GM23338 (cell line): ENCODE measurements around the gene LCLAT1. TPM values are rescaled to one million over a fixed set of nuclear protein-coding genes. Genes with fewer than 3 reads are reported as not detected.

ENCODE experiments used
- ATAC-seq: fragments of 200-7000 bp; cut with Tn5 transposase; 3 replicates; pipeline ENCODE4 v1.9.1; 2020
- DNase-seq: peaks from one replicate; pipeline ENCODE4 v3.0.0-alpha.2; 2015; ENCODE audit warnings: low spot score
- H2AFZ ChIP-seq: fragments of 200-600 bp; sonication (generic); 2 replicates; pipeline ENCODE4 v1.8.0; 2016; ENCODE audit warnings: antibody characterized with exemption, mild to moderate bottlenecking, moderate library complexity
- H3F3A ChIP-seq: fragments of 200-600 bp; sonication (generic); replicated peaks from 2 replicates; pipeline ENCODE4 v1.8.0; 2017; ENCODE audit warnings: antibody characterized with exemption, mixed run types, low read depth
- H3K27ac ChIP-seq: fragments of 200-600 bp; sonication (generic); 2 replicates; pipeline ENCODE4 v1.6.1; 2016; ENCODE audit warnings: low read depth
- H3K27me3 ChIP-seq: fragments of 200-600 bp; sonication (generic); 2 replicates; pipeline ENCODE4 v1.8.0; 2016; ENCODE audit warnings: mild to moderate bottlenecking, mixed run types, moderate library complexity; ENCODE audit not compliant: insufficient read depth
- H3K36me3 ChIP-seq: fragments of 200-600 bp; sonication (generic); 2 replicates; pipeline ENCODE4 v1.8.0; 2016; ENCODE audit warnings: mild to moderate bottlenecking; ENCODE audit not compliant: insufficient read depth
- H3K4me1 ChIP-seq: fragments of 200-600 bp; sonication (generic); 2 replicates; pipeline ENCODE4 v1.8.0; 2016; ENCODE audit warnings: mild to moderate bottlenecking, moderate library complexity; ENCODE audit not compliant: insufficient read depth
- H3K4me2 ChIP-seq: fragments of 200-600 bp; sonication (generic); 2 replicates; pipeline ENCODE4 v1.7.1; 2017; ENCODE audit warnings: mixed run types
- H3K4me3 ChIP-seq: fragments of 200-600 bp; sonication (generic); 2 replicates; pipeline ENCODE4 v1.6.1; 2016; ENCODE audit warnings: mixed run types
- H3K79me2 ChIP-seq: fragments of 200-600 bp; sonication (generic); replicated peaks from 2 replicates; pipeline ENCODE4 v1.8.0; 2017; ENCODE audit warnings: mild to moderate bottlenecking; ENCODE audit not compliant: insufficient read depth
- H3K9me2 ChIP-seq: fragments of 200-600 bp; sonication (generic); 2 replicates; pipeline ENCODE4 v1.8.0; 2017; ENCODE audit not compliant: insufficient read depth
- H4K20me1 ChIP-seq: fragments of 200-600 bp; sonication (generic); replicated peaks from 2 replicates; pipeline ENCODE4 v1.8.0; 2017; ENCODE audit warnings: mild to moderate bottlenecking; ENCODE audit not compliant: insufficient read depth
- H3K27ac Mint-ChIP-seq: 2 replicates; pipeline ENCODE4 v1.8.0; 2020; ENCODE audit warnings: inconsistent platforms, mild to moderate bottlenecking, moderate library complexity, mixed read lengths
- H3K27me3 Mint-ChIP-seq: 3 replicates; pipeline ENCODE4 v1.8.0; 2022; ENCODE audit warnings: low read depth, mild to moderate bottlenecking, moderate library complexity, mixed read lengths, inconsistent platforms; ENCODE audit not compliant: insufficient read depth, poor library complexity
- H3K36me3 Mint-ChIP-seq: 3 replicates; pipeline ENCODE4 v1.8.0; 2021; ENCODE audit warnings: low read depth, mild to moderate bottlenecking, inconsistent platforms, moderate library complexity, mixed read lengths
- H3K4me1 Mint-ChIP-seq: 3 replicates; pipeline ENCODE4 v1.8.0; 2020; ENCODE audit warnings: mild to moderate bottlenecking, inconsistent platforms, mixed read lengths
- H3K4me3 Mint-ChIP-seq: 3 replicates; pipeline ENCODE4 v1.8.0; 2021; ENCODE audit warnings: moderate library complexity, mild to moderate bottlenecking, inconsistent platforms, mixed read lengths
- H3K9me3 Mint-ChIP-seq: 3 replicates; pipeline ENCODE4 v1.8.0; 2020; ENCODE audit warnings: moderate library complexity, mild to moderate bottlenecking, inconsistent platforms, mixed read lengths
- NANOG ChIP-seq: IDR thresholded peaks from 2 replicates; pipeline ENCODE4 v1.6.1; 2016; ENCODE audit warnings: antibody characterized with exemption, borderline replicate concordance
- ZNF114 ChIP-seq: fragments of 250-450 bp; sonication (Bioruptor Pico); IDR thresholded peaks from 2 replicates; pipeline ENCODE4 v1.5.0; 2020; ENCODE audit warnings: mild to moderate bottlenecking, moderate library complexity
- polyA plus RNA-seq: library from polyadenylated mRNA; unstranded; fragments of >200 nt; fragmentation: Nextera tagmentation; extraction: Ambion mirVana; gene quantifications from 2 replicates; pipeline ENCODE4 v1.2.1, GENCODE V29; 2016
- total RNA-seq: library from RNA; depleted of rRNA; stranded (reverse); fragments of >200 nt; shearing (Covaris generic); gene quantifications from 2 replicates; pipeline ENCODE4 v1.2.3, GENCODE V29; 2014
- TF ChIP-seq, protein P1 (sequence below): fragments of 250-450 bp; sonication (Bioruptor Pico); IDR thresholded peaks from 2 replicates; pipeline ENCODE4 v1.5.0; 2020; ENCODE audit warnings: mild to moderate bottlenecking, moderate library complexity
- TF ChIP-seq, protein P2 (sequence below): IDR thresholded peaks from 2 replicates; pipeline ENCODE4 v1.6.1; 2016; ENCODE audit warnings: antibody characterized with exemption
- TF ChIP-seq, protein P3 (sequence below), 2 experiments: fragments of 200-600 bp in 1 of 2; sonication (generic) in 1 of 2; conservative IDR thresholded peaks; 2 replicates each; pipeline versions ENCODE4 v1.5.1 to v1.6.1; 2016 to 2017; ENCODE audit warnings: antibody characterized with exemption in 2 of 2, low read depth in 2 of 2, mild to moderate bottlenecking in 2 of 2, moderate library complexity in 1 of 2

Gene LCLAT1
- total and polyA plus RNA-seq, 2 experiments from 2014 or later, result 11.5 to 30.1 TPM

DNA sequence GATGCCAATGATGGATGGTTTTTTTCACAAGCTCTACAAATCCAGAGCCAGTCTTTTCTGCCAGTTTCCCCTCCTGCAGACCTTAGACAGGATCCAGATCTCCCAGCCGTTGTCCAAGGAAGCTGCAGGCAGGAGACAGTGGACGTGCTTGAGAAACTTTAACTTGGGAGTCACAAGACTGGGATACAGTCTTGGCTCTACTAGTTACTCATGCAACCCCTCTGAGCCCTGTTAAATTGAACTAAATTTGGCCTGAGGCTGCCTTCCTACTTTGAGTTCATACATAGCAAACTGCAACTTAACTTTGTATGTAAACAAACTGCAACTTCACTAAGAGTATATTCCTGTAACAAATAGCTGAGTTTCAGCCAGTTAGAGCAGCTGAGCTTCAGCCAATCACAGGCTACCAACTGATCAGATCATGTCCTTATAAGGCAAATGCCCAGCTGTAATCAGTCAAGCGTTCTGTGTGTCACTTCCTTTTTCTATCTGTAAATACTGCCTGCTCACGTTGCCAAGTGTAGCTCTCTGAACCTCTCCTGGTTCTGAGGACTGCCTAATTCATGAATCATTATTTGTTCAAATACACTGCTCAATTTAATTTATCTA is 219.3 kb downstream of the LCLAT1 start:
- Histone ChIP-seq H3F3A (no peaks in the 10 kb centered on the region), H2AFZ (no peak overlapping the region), H3K4me2 (no peak overlapping the region), H3K79me2 (no peaks in the 10 kb centered on the region), H3K4me3 (no peak overlapping the region), H3K27me3 (no peaks in the 10 kb centered on the region), H4K20me1 (no peaks in the 10 kb centered on the region), H3K9me2 (peaks cover 11% of the 10 kb centered on the region; the same call in 1 of the 2 replicates), H3K36me3 (peaks cover 5% of the 10 kb centered on the region; the same call in 1 of the 2 replicates), H3K4me1 (no peaks in the 10 kb centered on the region), H3K27ac (no peak overlapping the region)
- H3K27me3 Mint-ChIP-seq, result no peaks in the 10 kb centered on the region
- H3K36me3 Mint-ChIP-seq, result peaks cover 24% of the 10 kb centered on the region
- ATAC-seq (peak; percentile 45; the same call in 1 of the 3 replicates), DNase-seq (peak; percentile 40)
- H3K27ac Mint-ChIP-seq, result no peak overlapping the region
- peaks cover 26% of the 10 kb centered on the region for H3K9me3 Mint-ChIP-seq
- no peak overlapping the region for H3K4me3 Mint-ChIP-seq
- TF ChIP-seq, protein P1, sequence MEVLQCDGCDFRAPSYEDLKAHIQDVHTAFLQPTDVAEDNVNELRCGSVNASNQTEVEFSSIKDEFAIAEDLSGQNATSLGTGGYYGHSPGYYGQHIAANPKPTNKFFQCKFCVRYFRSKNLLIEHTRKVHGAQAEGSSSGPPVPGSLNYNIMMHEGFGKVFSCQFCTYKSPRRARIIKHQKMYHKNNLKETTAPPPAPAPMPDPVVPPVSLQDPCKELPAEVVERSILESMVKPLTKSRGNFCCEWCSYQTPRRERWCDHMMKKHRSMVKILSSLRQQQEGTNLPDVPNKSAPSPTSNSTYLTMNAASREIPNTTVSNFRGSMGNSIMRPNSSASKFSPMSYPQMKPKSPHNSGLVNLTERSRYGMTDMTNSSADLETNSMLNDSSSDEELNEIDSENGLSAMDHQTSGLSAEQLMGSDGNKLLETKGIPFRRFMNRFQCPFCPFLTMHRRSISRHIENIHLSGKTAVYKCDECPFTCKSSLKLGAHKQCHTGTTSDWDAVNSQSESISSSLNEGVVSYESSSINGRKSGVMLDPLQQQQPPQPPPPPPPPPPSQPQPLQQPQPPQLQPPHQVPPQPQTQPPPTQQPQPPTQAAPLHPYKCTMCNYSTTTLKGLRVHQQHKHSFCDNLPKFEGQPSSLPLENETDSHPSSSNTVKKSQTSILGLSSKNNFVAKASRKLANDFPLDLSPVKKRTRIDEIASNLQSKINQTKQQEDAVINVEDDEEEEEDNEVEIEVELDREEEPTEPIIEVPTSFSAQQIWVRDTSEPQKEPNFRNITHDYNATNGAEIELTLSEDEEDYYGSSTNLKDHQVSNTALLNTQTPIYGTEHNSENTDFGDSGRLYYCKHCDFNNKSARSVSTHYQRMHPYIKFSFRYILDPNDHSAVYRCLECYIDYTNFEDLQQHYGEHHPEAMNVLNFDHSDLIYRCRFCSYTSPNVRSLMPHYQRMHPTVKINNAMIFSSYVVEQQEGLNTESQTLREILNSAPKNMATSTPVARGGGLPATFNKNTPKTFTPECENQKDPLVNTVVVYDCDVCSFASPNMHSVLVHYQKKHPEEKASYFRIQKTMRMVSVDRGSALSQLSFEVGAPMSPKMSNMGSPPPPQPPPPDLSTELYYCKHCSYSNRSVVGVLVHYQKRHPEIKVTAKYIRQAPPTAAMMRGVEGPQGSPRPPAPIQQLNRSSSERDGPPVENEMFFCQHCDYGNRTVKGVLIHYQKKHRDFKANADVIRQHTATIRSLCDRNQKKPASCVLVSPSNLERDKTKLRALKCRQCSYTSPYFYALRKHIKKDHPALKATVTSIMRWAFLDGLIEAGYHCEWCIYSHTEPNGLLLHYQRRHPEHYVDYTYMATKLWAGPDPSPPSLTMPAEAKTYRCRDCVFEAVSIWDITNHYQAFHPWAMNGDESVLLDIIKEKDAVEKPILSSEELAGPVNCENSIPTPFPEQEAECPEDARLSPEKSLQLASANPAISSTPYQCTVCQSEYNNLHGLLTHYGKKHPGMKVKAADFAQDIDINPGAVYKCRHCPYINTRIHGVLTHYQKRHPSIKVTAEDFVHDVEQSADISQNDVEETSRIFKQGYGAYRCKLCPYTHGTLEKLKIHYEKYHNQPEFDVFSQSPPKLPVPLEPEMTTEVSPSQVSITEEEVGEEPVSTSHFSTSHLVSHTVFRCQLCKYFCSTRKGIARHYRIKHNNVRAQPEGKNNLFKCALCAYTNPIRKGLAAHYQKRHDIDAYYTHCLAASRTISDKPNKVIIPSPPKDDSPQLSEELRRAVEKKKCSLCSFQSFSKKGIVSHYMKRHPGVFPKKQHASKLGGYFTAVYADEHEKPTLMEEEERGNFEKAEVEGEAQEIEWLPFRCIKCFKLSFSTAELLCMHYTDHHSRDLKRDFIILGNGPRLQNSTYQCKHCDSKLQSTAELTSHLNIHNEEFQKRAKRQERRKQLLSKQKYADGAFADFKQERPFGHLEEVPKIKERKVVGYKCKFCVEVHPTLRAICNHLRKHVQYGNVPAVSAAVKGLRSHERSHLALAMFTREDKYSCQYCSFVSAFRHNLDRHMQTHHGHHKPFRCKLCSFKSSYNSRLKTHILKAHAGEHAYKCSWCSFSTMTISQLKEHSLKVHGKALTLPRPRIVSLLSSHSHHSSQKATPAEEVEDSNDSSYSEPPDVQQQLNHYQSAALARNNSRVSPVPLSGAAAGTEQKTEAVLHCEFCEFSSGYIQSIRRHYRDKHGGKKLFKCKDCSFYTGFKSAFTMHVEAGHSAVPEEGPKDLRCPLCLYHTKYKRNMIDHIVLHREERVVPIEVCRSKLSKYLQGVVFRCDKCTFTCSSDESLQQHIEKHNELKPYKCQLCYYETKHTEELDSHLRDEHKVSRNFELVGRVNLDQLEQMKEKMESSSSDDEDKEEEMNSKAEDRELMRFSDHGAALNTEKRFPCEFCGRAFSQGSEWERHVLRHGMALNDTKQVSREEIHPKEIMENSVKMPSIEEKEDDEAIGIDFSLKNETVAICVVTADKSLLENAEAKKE (CRISPR knock-in tag), result no peak
- TF ChIP-seq, protein P2, sequence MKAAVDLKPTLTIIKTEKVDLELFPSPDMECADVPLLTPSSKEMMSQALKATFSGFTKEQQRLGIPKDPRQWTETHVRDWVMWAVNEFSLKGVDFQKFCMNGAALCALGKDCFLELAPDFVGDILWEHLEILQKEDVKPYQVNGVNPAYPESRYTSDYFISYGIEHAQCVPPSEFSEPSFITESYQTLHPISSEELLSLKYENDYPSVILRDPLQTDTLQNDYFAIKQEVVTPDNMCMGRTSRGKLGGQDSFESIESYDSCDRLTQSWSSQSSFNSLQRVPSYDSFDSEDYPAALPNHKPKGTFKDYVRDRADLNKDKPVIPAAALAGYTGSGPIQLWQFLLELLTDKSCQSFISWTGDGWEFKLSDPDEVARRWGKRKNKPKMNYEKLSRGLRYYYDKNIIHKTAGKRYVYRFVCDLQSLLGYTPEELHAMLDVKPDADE, result no peak
- TF ChIP-seq ZNF114 (CRISPR knock-in tag) (no peak), NANOG (no peak)
- TF ChIP-seq, protein P3, sequence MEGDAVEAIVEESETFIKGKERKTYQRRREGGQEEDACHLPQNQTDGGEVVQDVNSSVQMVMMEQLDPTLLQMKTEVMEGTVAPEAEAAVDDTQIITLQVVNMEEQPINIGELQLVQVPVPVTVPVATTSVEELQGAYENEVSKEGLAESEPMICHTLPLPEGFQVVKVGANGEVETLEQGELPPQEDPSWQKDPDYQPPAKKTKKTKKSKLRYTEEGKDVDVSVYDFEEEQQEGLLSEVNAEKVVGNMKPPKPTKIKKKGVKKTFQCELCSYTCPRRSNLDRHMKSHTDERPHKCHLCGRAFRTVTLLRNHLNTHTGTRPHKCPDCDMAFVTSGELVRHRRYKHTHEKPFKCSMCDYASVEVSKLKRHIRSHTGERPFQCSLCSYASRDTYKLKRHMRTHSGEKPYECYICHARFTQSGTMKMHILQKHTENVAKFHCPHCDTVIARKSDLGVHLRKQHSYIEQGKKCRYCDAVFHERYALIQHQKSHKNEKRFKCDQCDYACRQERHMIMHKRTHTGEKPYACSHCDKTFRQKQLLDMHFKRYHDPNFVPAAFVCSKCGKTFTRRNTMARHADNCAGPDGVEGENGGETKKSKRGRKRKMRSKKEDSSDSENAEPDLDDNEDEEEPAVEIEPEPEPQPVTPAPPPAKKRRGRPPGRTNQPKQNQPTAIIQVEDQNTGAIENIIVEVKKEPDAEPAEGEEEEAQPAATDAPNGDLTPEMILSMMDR (conservative IDR thresholded peaks at IDR 0.05; ENCODE audit: low read depth in 2 of 2), result no peak
- H3K4me1 Mint-ChIP-seq, result no peaks in the 10 kb centered on the region
